PC-3 (cell line): ENCODE measurements around the gene CUL2.

Experiments used
- CTCF ChIP-seq: fragments of 300-600 bp; sonication (generic); conservative IDR thresholded peaks from 2 replicates; pipeline ENCODE4 v1.5.1; 2017; ENCODE audit warnings: antibody characterized with exemption, low read depth, mild to moderate bottlenecking, low read length
- EZH2 ChIP-seq: fragments of 300-600 bp; sonication (generic); IDR thresholded peaks from one replicate; pipeline ENCODE4 v1.6.1; 2017; ENCODE audit warnings: antibody characterized with exemption, mild to moderate bottlenecking, low read length; ENCODE audit not compliant: unreplicated experiment
- EZH2phosphoT487 ChIP-seq: fragments of 300-600 bp; sonication (generic); IDR thresholded peaks from 2 replicates; pipeline ENCODE4 v1.6.1; 2018; ENCODE audit warnings: mild to moderate bottlenecking, antibody characterized with exemption, low read length, borderline replicate concordance

GRCh38 chr10:35000936-35001335 lies 89.2 kb downstream of the CUL2 start:
- TF ChIP-seq CTCF, result no peak
- no peak for TF ChIP-seq EZH2
- TF ChIP-seq EZH2phosphoT487, result no peak
